ENCODE results near the gene C6orf136.
"Not testable (repeated sequence)": the region's sequence is repeated elsewhere in the genome, so short reads cannot be mapped to it uniquely, and the experiment has no call there.

C6orf136 gene

GRCh38 chr6:30664994-30665767 is 18.2 kb downstream of the C6orf136 start:
- no peak for DNase-seq

GRCh38 chr6:30666300-30666699 is 19.4 kb downstream of the C6orf136 start:
- DNase-seq = not testable (repeated sequence)

- DNase-seq = no peak
Observed at GRCh38 chr6:30670760-30671527, 24.0 kb downstream of the C6orf136 start.

- DNase-seq = peak; percentile 91
Observed at GRCh38 chr6:30672445-30673253, 25.7 kb downstream of the C6orf136 start, which contains the start of gene DHX16. Gene DHX16, minus strand, starts transcription at chr6:30673006. Its CDS starts 165 bp downstream, at chr6:30672841.

GRCh38 chr6:30676660-30677285 is 29.8 kb downstream of the C6orf136 start:
- no peak for DNase-seq

- peak; percentile 99 for DNase-seq
Observed at GRCh38 chr6:30678964-30679726, 32.2 kb downstream of the C6orf136 start.

GRCh38 chr6:30679765-30680535 is 33.0 kb downstream of the C6orf136 start:
- DNase-seq = no peak

GRCh38 chr6:30681766-30682142 is 34.8 kb downstream of the C6orf136 start:
- DNase-seq = no peak

- peak; percentile 90 for DNase-seq
Observed at GRCh38 chr6:30682143-30683117, 35.5 kb downstream of the C6orf136 start.

GRCh38 chr6:30683183-30683979 is 36.4 kb downstream of the C6orf136 start:
- DNase-seq = no peak

GRCh38 chr6:30683980-30684338 is 37.0 kb downstream of the C6orf136 start:
- DNase-seq = no peak

GRCh38 chr6:30684386-30685156 is 37.6 kb downstream of the C6orf136 start:
- peak; percentile 71 for DNase-seq

- DNase-seq = peak; percentile 63
Observed at GRCh38 chr6:30685157-30686008, 38.5 kb downstream of the C6orf136 start.

- DNase-seq = peak; percentile 89
Observed at GRCh38 chr6:30686009-30686907, 39.3 kb downstream of the C6orf136 start, which contains the start of gene PPP1R18. Gene PPP1R18, minus strand, starts transcription at chr6:30686645. Its CDS starts 627 bp downstream, at chr6:30686018.

GRCh38 chr6:30686908-30687658 is 40.1 kb downstream of the C6orf136 start:
- peak; percentile 90 for DNase-seq

All from activated CD8-positive, alpha-beta memory T cell treated with anti-CD3 and anti-CD28 coated beads, Interleukin-2, amount 50 U/mL, for 48 hours (primary cell).